Suprapubic skin (tissue), 4 donors: ENCODE data around the gene OLFML2A. TPM values are rescaled to one million over a fixed set of nuclear protein-coding genes. Genes with fewer than 3 reads are reported as not detected.
A peak's percentile ranks its signal among the peaks of the same experiment; 100 is the strongest.

ENCODE experiments used
- DNase-seq, 2 donors: peaks; one replicate each; pipeline ENCODE4 v3.0.0-alpha.2; 2019; ENCODE audit warnings: low spot score in 2 of 2
- H3K27ac ChIP-seq: fragments of 200-600 bp; sonication (generic); one replicate; pipeline ENCODE4 v1.5.1; 2019
- H3K27me3 ChIP-seq: fragments of 200-600 bp; sonication (generic); one replicate; pipeline ENCODE4 v1.5.1; 2019
- H3K36me3 ChIP-seq: fragments of 200-600 bp; sonication (generic); one replicate; pipeline ENCODE4 v1.5.1; 2019
- H3K4me1 ChIP-seq: fragments of 200-600 bp; sonication (generic); one replicate; pipeline ENCODE4 v1.5.1; 2019
- H3K4me3 ChIP-seq: fragments of 200-600 bp; sonication (generic); one replicate; pipeline ENCODE4 v1.5.1; 2019; ENCODE audit warnings: mild to moderate bottlenecking
- H3K9me3 ChIP-seq: fragments of 200-600 bp; sonication (generic); one replicate; pipeline ENCODE4 v1.5.1; 2019
- CTCF ChIP-seq, 2 donors: fragments of 200-600 bp in 1 of 2; fragments of 450-650 bp in 1 of 2; sonication (generic) in 1 of 2; IDR thresholded peaks; one replicate each; pipeline ENCODE4 v1.5.1; 2016 to 2019; ENCODE audit warnings: antibody characterized with exemption in 2 of 2, mild to moderate bottlenecking in 1 of 2, moderate library complexity in 1 of 2
- EP300 ChIP-seq: sonication (generic); formaldehyde crosslinking; IDR thresholded peaks from one replicate; pipeline ENCODE4 v1.6.1; 2017; ENCODE audit warnings: antibody characterized with exemption
- POLR2A ChIP-seq, 2 donors: fragments of 450-650 bp; IDR thresholded peaks; one replicate each; pipeline ENCODE4 v1.6.1; 2017; ENCODE audit warnings: antibody characterized with exemption in 2 of 2, mild to moderate bottlenecking in 2 of 2, moderate library complexity in 2 of 2
- POLR2AphosphoS5 ChIP-seq, 3 donors: sonication (generic); formaldehyde crosslinking; IDR thresholded peaks; one replicate each; pipeline ENCODE4 v1.6.1; 2017; ENCODE audit warnings: antibody characterized with exemption in 3 of 3
- WGBS: methylation state at CpG from one replicate; pipeline ENCODE4 v1.1.5; 2018; 5-methylcytosine and 5-hydroxymethylcytosine counted together
- total RNA-seq, 4 donors: library from RNA; depleted of rRNA; stranded (reverse); fragments of >200 nt; gene quantifications; one replicate each; pipeline ENCODE4 v1.1.0, GENCODE V29; 2016

Gene OLFML2A
- total RNA-seq, 4 donors from 2014 or later: 14.6 to 36.8 (median 18.9) TPM

GRCh38 chr9:124781967-124782660, 5.2 kb downstream of the OLFML2A start:
- H3K27me3 ChIP-seq: no peaks in the 10 kb centered on the region
- TF ChIP-seq CTCF (IDR thresholded peaks at IDR 0.05) (no peak), POLR2A (IDR thresholded peaks at IDR 0.05) (no peak), EP300 (no peak)
- peak overlapping the region; percentile 16 for H3K27ac ChIP-seq
- WGBS: 80% methylated on average over 3 of the region's 3 CpGs
- peaks cover 33% of the 10 kb centered on the region for H3K4me1 ChIP-seq
- H3K36me3 ChIP-seq: peaks cover 3% of the 10 kb centered on the region
- peak in 1 of 2 donors; percentile 53 for DNase-seq
- no peak overlapping the region for H3K4me3 ChIP-seq
- no peaks in the 10 kb centered on the region for H3K9me3 ChIP-seq

- Histone ChIP-seq H3K9me3 (no peaks in the 10 kb centered on the region), H3K27ac (peak overlapping the region; percentile 16), H3K27me3 (no peaks in the 10 kb centered on the region), H3K4me1 (peaks cover 27% of the 10 kb centered on the region), H3K36me3 (peaks cover 4% of the 10 kb centered on the region), H3K4me3 (no peak overlapping the region)
- 79% methylated on average over 13 of the region's 13 CpGs for WGBS
- no peak for TF ChIP-seq POLR2A (IDR thresholded peaks at IDR 0.05)
- no peak for TF ChIP-seq CTCF (IDR thresholded peaks at IDR 0.05)
- TF ChIP-seq POLR2AphosphoS5 (IDR thresholded peaks at IDR 0.05): no peak
- TF ChIP-seq EP300: no peak
- DNase-seq: peak; percentile 56 to 67
Observed at GRCh38 chr9:124782661-124783574, 6.0 kb downstream of the OLFML2A start.

- Histone ChIP-seq H3K9me3 (no peaks in the 10 kb centered on the region), H3K36me3 (peaks cover 13% of the 10 kb centered on the region), H3K4me3 (no peak overlapping the region), H3K27ac (no peak overlapping the region), H3K27me3 (no peaks in the 10 kb centered on the region), H3K4me1 (peaks cover 27% of the 10 kb centered on the region)
- 87% methylated on average over 2 of the region's 2 CpGs for WGBS
- DNase-seq: no peak
- no peak for TF ChIP-seq CTCF (IDR thresholded peaks at IDR 0.05)
- no peak for TF ChIP-seq POLR2A (IDR thresholded peaks at IDR 0.05)
Observed at GRCh38 chr9:124783830-124784229, 6.9 kb downstream of the OLFML2A start.

- no peak for TF ChIP-seq POLR2AphosphoS5 (IDR thresholded peaks at IDR 0.05)
- no peak for TF ChIP-seq EP300
- no peak for TF ChIP-seq POLR2A (IDR thresholded peaks at IDR 0.05)
- no peak for TF ChIP-seq CTCF (IDR thresholded peaks at IDR 0.05)
- 8% methylated on average over 2 of the region's 2 CpGs for WGBS
Observed at GRCh38 chr9:124784509-124784908, 7.6 kb downstream of the OLFML2A start.

More at GRCh38 chr9:124784509-124784908, 7.6 kb downstream of the OLFML2A start:
- Histone ChIP-seq H3K4me3 (no peak overlapping the region), H3K36me3 (peaks cover 14% of the 10 kb centered on the region), H3K27ac (no peak overlapping the region), H3K4me1 (peaks cover 24% of the 10 kb centered on the region), H3K9me3 (no peaks in the 10 kb centered on the region), H3K27me3 (no peaks in the 10 kb centered on the region)
- DNase-seq: peak in 1 of 2 donors; percentile 25
